K562 (cell line): ENCODE data around the gene CFL1.

Source experiments
- CBFA2T2 ChIP-seq: fragments of 450-650 bp; conservative IDR thresholded peaks from 2 replicates; pipeline ENCODE4 v1.6.1; 2017; ENCODE audit warnings: mild to moderate bottlenecking
- E2F1 ChIP-seq: sonication (generic); formaldehyde crosslinking; IDR thresholded peaks from 2 replicates; pipeline ENCODE4 v1.8.1; 2023; ENCODE audit warnings: mild to moderate bottlenecking, missing genetic modification reagents, moderate library complexity
- SMC3 ChIP-seq: conservative IDR thresholded peaks from 2 replicates; pipeline ENCODE4 v1.6.1; 2011; ENCODE audit warnings: low read depth, low read length, improper control_type of control experiment; ENCODE audit not compliant: insufficient read depth
- ZNF766 ChIP-seq: fragments of 200-800 bp; sonication (Bioruptor generic); conservative IDR thresholded peaks from 2 replicates; pipeline ENCODE4 v1.6.1; 2016; ENCODE audit warnings: missing genetic modification characterization, missing compliant biosample characterization
- TF ChIP-seq, protein P1 (sequence below), 3 experiments: IDR thresholded peaks in 2 of 3; conservative IDR thresholded peaks in 1 of 3; 2 replicates each; pipeline ENCODE4 v1.5.1; 2011 to 2012; ENCODE audit warnings: low read length in 3 of 3, mild to moderate bottlenecking in 3 of 3, control low read depth in 2 of 3, improper control_type of control experiment in 1 of 3, inconsistent platforms in 1 of 3, low read depth in 1 of 3, mixed read lengths in 1 of 3, moderate library complexity in 1 of 3; ENCODE audit not compliant: insufficient read depth in 2 of 3

DNA sequence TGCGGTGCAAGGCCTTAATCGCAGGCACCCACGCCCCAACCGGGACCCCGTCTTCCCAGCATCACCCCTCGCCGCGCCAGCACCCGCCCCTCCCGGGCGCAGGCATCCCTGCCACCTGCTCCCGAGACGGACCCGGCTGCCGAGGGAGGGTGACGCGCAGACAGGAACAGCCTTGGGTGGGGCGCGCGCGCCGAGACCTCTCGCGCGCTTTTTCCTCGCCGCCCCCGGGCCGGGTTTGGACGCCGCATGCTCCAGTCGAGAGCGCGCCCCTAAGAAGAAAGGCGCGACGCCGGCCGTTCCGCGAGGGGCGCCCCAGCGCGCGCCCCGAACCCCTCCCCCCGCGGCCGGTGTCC, 504 bp downstream of the CFL1 start:
- no peak for TF ChIP-seq ZNF766 (CRISPR knock-in tag)
- TF ChIP-seq, protein P1, sequence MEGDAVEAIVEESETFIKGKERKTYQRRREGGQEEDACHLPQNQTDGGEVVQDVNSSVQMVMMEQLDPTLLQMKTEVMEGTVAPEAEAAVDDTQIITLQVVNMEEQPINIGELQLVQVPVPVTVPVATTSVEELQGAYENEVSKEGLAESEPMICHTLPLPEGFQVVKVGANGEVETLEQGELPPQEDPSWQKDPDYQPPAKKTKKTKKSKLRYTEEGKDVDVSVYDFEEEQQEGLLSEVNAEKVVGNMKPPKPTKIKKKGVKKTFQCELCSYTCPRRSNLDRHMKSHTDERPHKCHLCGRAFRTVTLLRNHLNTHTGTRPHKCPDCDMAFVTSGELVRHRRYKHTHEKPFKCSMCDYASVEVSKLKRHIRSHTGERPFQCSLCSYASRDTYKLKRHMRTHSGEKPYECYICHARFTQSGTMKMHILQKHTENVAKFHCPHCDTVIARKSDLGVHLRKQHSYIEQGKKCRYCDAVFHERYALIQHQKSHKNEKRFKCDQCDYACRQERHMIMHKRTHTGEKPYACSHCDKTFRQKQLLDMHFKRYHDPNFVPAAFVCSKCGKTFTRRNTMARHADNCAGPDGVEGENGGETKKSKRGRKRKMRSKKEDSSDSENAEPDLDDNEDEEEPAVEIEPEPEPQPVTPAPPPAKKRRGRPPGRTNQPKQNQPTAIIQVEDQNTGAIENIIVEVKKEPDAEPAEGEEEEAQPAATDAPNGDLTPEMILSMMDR (IDR thresholded peaks at IDR 0.05 in 2 of 3, conservative IDR thresholded peaks at IDR 0.05 in 1 of 3; ENCODE audit: insufficient read depth in 2 of 3, low read depth in 1 of 3, low read length in 3 of 3) = no peak
- no peak for TF ChIP-seq CBFA2T2
- TF ChIP-seq SMC3 = no peak; the same call in 1 of the 2 replicates
- no peak for TF ChIP-seq E2F1 (CRISPR knock-in tag)
